Gastrocnemius medialis (tissue), 4 donors: ENCODE data around the gene PRDM16.

Source experiments
- CTCF ChIP-seq, 5 experiments: fragments of 450-650 bp in 3 of 5; fragments of 200-600 bp in 2 of 5; sonication (generic) in 2 of 5; IDR thresholded peaks in 4 of 5; conservative IDR thresholded peaks in 1 of 5; 1 replicate in 4 of 5; 2 replicates in 1 of 5; pipeline ENCODE4 v1.5.1; 2016 to 2019; ENCODE audit warnings: antibody characterized with exemption in 5 of 5, mild to moderate bottlenecking in 3 of 5, moderate library complexity in 3 of 5
- POLR2A ChIP-seq, 2 donors: fragments of 450-650 bp; IDR thresholded peaks; one replicate each; pipeline ENCODE4 v1.6.1; 2017; ENCODE audit warnings: antibody characterized with exemption in 2 of 2, mild to moderate bottlenecking in 2 of 2, moderate library complexity in 2 of 2

- TF ChIP-seq POLR2A (IDR thresholded peaks at IDR 0.05) (no peak), CTCF (IDR thresholded peaks at IDR 0.05 in 4 of 5, conservative IDR thresholded peaks at IDR 0.05 in 1 of 5) (no peak)
Measured at GRCh38 chr1:3240524-3241235, 171.7 kb downstream of the PRDM16 start.
